ENCODE measurements around the gene PHACTR1.

- TF ChIP-seq POLR2A (IDR thresholded peaks at IDR 0.05; ENCODE audit: low read length) (no peak), GATA1 (IDR thresholded peaks at IDR 0.05; ENCODE audit: low read depth, low read length) (no peak)
Measured at GRCh38 chr6:13262302-13263230, 546.0 kb downstream of the PHACTR1 start.
